GM18517 (cell line): ENCODE measurements around the gene CFAP299.
"Not testable (repeated sequence)": the region's sequence is repeated elsewhere in the genome, so short reads cannot be mapped to it uniquely, and the experiment has no call there.

Source experiments
- ATAC-seq: cut with Tn5 transposase; IDR thresholded peaks from one replicate; pipeline ENCODE4 v1.9.1; 2021; ENCODE audit warnings: mild to moderate bottlenecking, moderate library complexity; ENCODE audit not compliant: unreplicated experiment

The CFAP299 gene

DNA sequence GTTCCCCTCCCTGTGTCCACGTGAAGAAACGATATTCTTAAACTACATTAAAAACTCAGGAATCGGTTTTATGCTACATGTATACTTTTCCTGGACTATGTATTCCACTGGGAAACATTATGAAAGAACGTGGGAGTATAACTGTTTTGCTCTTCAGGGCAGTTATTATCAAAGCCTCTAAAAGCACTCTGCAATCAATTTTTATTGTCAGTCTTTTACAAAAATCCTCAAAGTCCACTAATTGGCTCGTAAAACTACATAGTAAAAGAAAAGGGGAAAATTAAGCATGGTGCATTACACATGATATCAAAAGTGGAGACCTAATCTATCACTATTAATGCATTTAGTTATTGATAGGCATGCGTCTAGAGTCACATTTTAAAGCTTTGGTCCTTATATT lies 11.4 kb upstream of the CFAP299 start:
- no peak for ATAC-seq

DNA sequence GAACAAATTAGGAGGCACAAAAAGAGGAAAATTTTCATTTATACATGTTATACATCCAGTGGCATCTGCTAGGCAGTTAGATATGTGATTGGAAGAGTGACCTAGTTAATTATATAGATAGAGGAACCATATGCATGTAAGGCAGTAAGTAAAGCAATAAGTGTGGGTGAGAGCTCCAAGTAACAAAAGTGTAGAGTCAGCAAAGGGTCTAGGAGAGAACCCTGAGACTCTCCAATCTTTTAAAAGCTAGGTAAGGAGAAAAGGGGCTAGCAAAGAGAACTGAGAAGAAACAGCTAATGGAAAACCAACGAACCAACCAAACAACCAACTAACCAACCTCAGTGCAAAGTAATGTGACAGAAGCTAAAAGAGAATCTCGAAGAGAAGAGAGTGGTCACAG lies 3.8 kb upstream of the CFAP299 start:
- ATAC-seq = no peak

DNA sequence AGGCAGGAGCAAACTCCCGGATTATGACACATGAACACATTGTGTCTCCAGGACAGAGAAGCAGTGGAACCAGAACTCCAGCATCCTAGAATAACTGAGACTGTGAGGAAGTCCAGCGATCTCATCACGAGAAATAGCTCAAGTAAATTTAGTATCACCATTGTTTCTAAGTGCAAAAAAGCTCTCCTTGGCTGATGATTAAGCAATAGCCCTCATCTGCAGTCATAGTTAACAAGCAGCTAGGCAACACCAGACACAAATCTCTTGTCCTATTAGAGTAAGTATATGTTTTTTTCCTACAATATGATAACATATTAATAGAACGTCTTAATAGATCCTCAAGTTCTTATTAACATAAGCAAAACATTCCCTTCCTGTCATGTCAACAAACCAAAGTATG lies 2.4 kb upstream of the CFAP299 start:
- ATAC-seq = no peak

DNA sequence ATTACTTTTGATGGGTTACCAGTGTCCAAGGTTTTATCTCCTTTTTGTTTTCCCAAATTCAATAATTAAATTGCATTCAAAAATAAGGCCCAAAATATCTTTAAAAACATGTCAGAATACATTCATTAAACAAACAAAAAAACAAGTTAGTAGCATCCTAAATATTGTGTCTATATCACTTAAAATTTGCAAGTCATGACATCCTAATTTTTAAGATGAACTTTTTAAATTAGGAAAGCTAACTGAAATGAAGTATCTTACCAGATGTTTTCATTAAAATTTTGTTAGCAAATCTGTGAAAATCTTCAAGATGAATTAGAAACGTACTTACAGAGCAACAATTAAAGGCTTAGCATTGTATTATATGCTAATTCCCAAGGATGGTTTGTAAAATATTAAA lies 962 bp upstream of the CFAP299 start:
- ATAC-seq = no peak

DNA sequence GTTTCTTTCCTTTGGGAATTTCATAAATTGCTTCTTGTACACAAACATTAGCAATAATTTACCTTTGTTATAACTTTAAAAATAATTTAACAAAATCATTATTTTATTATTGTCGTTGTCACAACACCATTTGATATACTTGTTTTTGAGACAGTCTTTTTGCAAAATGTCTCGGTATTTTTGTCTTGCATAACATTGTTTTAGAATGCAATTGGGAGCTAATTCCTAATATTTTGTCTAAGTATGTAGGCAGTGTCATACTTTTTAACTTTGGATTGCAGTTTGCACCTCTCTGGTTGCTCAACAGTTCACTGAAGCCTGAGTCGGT lies 340 bp upstream of the CFAP299 start:
- ATAC-seq = no peak

DNA sequence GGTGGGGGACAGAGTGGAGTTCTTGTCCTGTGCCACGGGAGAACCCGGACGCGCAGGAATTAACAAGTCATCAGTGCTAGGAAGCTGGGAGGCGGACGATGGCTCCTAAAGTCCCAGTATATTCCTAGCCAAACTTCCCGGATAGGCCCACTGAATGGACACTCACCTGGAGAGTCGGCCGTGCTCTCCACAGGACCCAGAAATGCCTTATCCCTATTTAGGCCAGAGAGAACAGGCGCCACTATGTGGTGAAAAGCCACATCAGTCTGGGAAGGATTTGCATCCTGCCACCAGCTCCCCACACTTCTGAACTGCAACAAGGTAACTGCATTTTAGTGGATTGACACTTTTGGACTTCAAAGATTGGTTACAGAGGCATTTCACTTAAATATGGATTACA lies 1.1 kb downstream of the CFAP299 start:
- no peak for ATAC-seq

DNA sequence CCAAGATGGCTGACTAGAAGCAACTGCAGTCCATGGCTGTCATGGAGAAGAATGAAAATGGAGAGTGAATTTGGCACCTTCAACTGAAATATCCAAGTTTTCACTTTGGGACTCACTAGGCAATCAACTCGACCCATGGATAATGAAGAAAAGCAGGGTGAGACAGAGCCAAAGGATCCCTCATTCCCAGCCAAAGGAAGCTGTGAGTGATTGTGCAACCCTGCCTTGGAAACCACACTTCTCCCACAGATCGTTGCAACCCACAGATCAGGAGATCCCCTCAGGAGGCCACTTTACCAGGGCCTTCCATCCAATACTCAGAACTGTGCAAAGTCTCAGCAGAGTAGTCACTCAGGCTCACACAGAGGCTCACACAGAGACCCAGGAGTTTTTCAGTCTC lies 4.5 kb downstream of the CFAP299 start:
- ATAC-seq = no peak

DNA sequence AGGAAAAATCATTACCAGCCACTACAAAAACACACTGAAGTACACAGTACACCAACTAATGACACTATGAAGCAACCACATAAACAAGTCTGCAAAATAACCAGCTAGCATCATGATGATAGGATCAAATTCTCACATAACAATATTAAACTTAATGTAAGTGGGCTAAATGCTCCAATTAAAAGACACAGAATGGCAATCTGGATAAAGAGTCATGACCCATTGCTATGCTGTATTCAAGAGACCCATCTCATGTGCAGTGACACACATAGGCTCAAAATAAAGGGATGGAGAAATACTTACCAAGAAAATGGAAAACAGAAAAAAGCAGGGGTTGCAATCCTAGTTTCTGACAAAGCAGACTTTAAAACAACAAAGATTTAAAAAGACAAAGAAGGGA lies 7.2 kb downstream of the CFAP299 start:
- ATAC-seq = not testable (repeated sequence)

DNA sequence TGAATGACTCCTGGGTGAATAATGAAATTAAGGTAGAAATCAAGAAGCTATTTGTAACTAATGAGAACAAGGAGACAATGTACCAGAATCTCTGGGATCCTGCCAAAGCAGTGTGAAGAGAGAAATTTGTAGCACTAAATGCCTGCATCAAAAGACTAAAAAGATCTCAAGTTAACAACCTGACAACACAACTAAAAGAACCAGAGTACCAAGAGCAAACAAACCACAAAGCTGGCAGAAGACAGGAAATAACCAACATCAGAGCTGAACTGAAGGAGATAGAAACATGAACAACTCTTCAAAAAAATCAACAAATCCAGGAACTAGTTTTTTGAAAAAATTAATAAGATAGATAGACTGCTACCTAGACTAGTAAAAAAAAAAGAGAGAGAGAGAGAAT lies 8.4 kb downstream of the CFAP299 start:
- ATAC-seq = no peak

DNA sequence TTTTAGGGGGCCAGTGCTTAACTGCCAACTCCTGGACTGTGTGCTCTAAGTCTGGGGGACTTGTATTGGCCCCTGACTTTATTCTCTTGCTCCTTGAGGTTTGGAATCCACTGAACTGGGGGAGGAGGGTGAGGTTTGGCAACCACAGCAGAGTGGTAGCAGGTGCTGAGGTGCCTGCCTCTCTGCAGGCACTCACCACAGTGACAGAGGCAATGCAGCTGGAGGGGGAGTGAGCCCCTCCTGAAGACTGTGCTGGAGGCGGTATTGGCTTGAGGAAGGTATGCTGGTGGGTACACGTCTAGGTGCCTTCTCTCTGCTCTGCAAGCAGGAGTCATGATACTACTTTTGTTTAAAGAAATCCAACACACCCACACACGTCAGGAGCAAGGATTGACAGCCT lies 24.6 kb downstream of the CFAP299 start:
- ATAC-seq = no peak

DNA sequence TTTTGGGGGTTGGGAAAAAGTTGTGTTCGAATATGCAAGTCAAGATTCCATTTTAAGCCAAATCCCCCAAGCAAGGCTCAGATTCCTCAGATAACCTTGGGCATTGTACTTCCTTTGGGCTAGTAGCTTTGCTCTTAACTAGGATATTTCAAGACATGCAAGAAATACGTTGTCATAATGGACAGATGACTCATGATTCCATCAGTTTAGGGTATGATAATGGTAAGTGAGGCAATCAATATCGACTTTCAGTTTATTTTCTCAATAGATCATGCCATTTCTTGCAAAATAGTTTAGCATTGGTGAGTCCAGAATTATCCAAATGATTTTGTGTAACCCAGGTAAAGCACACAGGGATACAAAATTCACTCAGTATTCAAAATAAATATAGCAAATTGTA lies 25.4 kb downstream of the CFAP299 start:
- no peak for ATAC-seq

DNA sequence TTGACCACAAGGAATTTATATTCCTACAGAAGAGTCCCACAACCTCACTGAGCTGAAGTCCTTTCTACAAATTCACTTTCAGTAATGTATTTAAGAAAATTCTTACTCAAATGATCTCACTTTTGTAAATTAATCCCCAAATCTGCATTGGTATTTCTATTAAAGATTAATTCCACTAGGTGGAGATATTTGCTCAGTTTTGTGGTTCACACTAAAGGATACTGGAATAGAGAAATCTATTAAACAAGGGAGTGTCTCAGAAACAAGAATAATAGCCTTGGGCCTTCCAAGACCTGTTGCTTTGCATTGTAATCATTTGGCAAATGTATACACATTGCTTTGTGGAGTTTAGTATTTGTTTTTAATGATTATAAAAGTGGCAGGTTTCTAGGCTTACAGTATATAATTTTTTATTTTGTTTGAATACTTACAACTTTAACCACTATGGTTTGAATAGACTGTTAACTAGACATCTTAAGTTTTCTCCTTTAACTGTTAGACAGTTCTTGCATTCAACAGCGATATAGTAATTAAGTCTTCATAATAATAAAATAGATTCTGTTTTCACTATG lies 25.9 kb downstream of the CFAP299 start:
- no peak for ATAC-seq

DNA sequence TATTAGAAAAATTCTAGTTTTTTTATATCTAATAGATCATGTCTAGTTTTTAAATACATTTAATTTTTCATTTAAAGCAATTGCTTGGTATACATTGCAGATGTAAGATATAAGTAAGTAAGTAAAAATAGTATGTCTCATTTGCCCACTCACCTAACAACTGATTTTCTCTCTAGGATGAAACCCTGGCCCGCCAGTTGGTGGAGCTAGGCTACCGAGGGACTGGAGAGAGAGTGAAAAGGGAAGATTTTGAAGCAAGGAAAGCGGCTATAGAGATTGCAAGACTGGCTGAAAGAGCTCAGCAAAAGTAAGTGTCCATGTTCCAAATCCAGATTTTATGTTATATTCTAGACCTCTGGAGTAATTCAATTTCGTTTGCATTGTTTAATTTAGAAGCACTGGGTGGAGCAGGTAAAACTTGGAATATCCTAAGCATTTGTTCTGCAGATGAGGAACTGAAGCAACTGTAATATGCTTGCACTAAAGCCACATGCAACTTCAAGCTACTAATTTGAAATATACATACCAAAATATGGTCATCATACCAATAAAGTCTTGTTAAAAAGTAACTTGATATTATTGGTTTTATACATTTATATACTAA lies 27.1 kb downstream of the CFAP299 start:
- ATAC-seq = no peak

DNA sequence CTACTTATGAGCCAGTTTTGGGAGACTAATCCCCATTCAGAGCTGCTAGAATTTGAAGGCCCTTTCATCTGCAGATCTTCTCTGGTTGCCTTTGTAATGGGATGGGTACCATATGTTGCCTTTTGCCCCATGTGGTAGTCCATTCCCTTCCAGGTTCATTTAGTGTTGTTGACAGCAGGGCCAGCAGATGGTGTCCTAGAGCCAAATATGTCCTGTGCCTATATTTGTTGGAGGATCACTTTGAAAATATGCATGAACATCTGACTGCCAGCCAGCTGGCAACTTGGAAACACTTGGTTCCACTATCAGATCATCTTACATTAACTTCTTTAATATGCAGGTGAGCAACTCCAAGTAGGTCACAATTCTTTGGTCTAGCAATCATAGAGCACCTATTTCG lies 30.4 kb downstream of the CFAP299 start:
- peak; percentile 82 for ATAC-seq

DNA sequence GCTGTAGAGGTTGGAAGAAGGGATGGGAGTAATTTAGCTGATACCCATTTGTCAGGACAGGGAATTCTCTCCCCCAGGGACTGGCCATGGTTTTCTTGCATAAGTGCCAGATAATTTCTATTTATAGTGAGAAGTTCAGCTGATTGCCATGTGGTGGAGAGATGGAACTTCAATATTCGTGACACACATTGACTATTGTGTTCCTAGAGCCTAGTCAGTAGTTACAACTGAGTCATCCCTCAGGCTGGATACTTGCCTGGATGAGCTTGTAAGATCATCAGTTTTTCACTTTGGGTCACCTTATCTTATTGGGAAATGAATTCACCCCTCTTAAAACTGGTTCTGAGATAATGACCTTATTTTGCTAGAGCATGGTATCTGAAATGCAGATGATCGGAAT lies 32.2 kb downstream of the CFAP299 start:
- no peak for ATAC-seq

DNA sequence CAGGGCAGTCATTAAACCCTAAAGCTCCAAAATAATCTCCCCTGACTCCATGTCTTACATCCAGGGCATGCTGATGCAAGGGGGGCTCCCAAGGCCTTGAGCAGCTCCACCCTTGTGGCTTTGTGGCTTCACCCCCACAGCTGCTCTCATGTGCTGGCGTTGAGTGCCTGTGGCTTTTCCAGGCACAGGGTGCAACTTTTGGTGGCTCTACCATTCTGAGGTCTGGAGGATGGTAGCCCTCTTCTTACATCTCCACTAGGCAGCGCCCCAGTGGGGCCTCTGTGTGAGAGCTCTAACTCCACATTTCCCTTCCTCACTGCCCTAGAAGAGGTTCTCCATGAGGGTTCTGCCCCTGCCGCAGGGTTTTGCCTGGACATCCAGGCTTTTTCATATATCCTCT lies 35.1 kb downstream of the CFAP299 start:
- ATAC-seq = no peak

DNA sequence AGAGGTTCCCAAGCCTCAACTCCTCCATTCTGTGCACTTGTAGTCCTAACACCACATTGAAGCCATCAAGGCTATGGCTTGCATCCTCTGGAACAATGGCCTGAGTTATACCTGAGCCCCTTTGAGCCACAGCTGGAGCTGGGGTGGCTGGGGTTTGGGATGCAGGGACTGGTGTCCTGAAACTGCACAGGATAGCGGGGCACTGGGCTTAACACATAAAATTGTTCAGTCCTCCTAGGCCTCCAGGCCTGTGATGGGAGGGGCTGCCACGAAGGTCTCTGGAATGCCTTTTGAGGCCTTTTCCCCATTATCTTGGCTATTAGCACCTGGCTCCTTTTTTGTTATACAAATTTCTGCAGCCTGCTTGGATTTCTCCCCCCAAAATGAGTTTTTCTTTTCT lies 35.5 kb downstream of the CFAP299 start:
- ATAC-seq = no peak

DNA sequence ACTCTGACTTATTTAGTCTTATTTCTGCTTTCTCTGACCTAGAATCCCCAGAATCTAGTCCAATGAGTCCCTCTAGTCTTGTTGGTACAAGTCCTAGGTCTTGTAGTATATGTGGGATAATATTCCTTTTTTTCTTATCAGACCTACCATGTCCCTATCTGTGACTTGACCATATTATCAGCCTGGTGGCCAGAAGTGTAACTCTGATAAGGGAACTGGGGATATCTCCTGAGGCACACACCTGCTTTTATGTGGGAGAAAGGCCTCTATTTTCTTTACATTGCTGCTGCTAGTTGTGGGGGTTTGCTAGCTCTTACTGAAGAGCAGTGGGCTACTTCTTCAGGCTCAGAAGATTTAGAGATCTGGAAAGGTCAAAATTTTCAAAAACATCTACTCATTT lies 38.6 kb downstream of the CFAP299 start:
- ATAC-seq = no peak

DNA sequence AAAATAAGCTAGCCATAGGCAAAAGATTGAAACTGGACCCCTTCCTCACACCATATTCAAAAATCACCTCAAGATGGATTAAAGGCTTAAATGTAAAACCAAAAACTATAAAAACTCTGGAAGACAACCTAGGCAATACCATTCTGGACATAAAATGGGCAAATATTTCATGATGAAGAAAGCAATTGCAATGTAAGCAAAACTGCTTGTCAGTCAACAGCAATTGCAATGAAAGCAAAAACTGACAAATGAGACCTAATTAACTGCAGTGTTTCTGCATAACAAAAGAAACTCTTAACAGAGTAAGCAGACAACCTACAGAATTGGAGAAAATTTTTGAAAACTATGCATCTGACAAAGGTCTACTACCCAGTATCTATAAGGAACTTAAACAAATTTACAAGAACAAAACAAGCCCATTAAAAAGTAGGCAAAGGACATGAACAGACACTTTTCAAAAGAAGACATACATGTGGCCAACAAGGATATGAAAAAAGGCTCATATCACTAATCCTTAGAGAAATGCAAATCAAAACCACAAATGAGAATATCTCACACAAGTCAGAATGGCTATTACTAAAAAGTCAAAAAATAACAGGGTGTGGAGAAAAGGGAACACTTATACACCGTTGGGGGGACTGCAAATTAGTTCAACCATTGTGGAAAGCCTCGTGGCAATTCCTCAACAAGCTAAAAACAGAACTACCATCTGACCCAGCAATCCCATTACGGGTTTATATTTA lies 46.7 kb downstream of the CFAP299 start:
- no peak for ATAC-seq

DNA sequence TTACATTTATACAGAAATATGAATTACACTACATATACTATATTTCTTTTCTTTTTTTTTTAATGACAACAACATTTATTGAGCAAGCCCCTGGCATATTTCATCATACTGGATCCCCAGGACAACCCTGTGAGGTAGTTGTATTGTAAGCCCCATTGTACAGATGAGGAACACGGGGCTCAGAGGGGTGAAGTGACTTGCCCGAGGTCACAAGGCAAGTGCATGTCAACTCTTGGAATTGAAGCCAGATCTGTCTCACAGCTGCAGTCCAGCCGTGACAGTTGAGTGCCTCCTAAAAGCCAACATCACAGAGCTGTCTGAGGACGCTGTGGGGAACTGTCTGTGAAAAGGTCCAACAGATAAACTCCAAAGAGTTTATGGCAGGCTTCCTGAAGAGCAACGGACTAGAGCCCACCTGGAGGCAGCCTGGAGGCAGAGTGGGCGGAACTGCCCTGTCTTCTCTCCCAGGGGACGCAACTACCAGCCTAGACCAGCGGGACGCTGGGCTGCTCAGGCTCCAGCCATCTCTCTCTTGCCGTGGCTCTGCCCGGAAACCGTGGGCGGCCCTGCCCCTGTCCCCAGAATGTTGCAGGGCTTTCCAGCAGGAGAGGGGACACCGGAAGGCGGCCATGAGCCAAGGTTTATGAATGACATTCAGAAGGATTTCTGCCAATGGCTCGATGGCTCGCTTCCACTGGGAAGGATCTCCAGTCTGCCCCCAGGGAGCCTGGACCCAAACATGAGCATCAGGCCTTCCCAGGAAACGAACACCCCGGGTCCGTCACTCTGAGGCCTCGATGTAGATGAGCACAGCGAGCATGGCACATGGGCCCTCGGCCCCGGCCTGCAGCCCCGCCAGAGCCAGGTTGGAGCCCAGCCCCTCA lies 50.1 kb downstream of the CFAP299 start:
- no peak for ATAC-seq

DNA sequence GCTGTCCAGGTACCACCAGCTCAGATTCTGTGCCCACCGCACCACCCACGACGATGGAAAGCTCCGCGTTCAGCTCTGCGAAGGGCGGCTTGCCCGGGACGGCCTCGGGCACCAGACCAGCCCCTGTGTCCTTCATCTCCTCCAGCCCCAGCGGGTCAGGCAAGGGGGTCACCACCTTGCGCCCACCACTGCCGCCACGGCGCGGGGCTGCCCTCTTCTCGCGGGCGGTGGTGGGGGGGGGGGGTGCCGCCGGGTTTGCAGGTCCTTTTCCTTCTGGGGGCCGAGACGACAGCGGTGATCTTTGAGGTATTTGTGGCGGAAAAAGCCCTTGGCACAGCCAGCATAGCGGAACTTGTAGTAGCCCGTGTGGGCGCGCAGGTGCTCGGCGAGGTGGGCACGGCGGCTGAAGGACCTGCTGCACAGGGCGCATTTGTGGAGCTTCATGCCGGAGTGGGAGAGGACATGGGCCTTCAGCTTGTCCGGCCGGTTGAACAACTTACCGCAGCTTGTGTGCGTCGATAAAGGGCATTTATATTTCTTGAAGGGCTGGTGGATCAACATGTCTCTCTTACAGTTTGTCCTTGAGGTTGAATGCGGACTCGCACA lies 50.9 kb downstream of the CFAP299 start:
- no peak for ATAC-seq
